PC-3 (cell line): ENCODE data around the gene SERTAD3. TPM values are rescaled to one million over a fixed set of nuclear protein-coding genes. Genes with fewer than 3 reads are reported as not detected.

Experiments used
- ATAC-seq: fragments of 200-7000 bp; cut with Tn5 transposase; 2 replicates; pipeline ENCODE4 v1.9.1; 2020; ENCODE audit warnings: mild to moderate bottlenecking, moderate library complexity
- BruUV-seq: library from RNA; stranded (reverse); fragments of 400-500 nt; replicated peaks from 2 replicates; lab custom pipeline; 2021; lab: Mats Ljungman, UMichigan
- CTCF ChIA-PET: fragments of 300-600 bp; sonication (Branson Sonifier 250); formaldehyde crosslinking; loops from one replicate; lab custom pipeline; 2022; ENCODE audit warnings: antibody characterized with exemption; lab: Charles Lee
- POLR2A ChIA-PET: fragments of 300-600 bp; sonication (Branson Sonifier 250); formaldehyde crosslinking; loops from one replicate; lab custom pipeline; 2022; ENCODE audit warnings: antibody characterized with exemption; ENCODE audit not compliant: unreplicated experiment; lab: Charles Lee
- DNase-seq: peaks from one replicate; pipeline ENCODE4 v3.0.0-alpha.2; 2015
- H2AFZ ChIP-seq: fragments of 300-600 bp; sonication (generic); 2 replicates; pipeline ENCODE4 v1.6.0; 2016; ENCODE audit warnings: antibody characterized with exemption, low read length
- H3F3A ChIP-seq: fragments of 300-600 bp; sonication (generic); one replicate; pipeline ENCODE4 v1.6.0; 2017; ENCODE audit warnings: antibody characterized with exemption, low read length, control low read depth, mild to moderate bottlenecking; ENCODE audit not compliant: unreplicated experiment
- H3K27ac ChIP-seq: fragments of 300-600 bp; sonication (generic); 2 replicates; pipeline ENCODE4 v1.5.1; 2016; ENCODE audit warnings: mild to moderate bottlenecking, low read length
- H3K27me3 ChIP-seq: fragments of 300-600 bp; sonication (generic); 2 replicates; pipeline ENCODE4 v1.6.1; 2016; ENCODE audit warnings: low read length, mixed read lengths
- H3K36me3 ChIP-seq: fragments of 300-600 bp; sonication (generic); 2 replicates; pipeline ENCODE4 v1.6.1; 2016; ENCODE audit warnings: low read depth, mixed run types, low read length, mixed read lengths
- H3K4me1 ChIP-seq: fragments of 300-600 bp; sonication (generic); 2 replicates; pipeline ENCODE4 v1.5.1; 2016; ENCODE audit warnings: low read length; ENCODE audit not compliant: insufficient read depth
- H3K4me2 ChIP-seq: fragments of 300-600 bp; sonication (generic); 2 replicates; pipeline ENCODE4 v1.6.0; 2016; ENCODE audit warnings: low read length
- H3K4me3 ChIP-seq: fragments of 300-600 bp; sonication (generic); 2 replicates; pipeline ENCODE4 v1.5.1; 2016; ENCODE audit warnings: mild to moderate bottlenecking, low read length, mixed read lengths
- H3K79me2 ChIP-seq: fragments of 300-600 bp; sonication (generic); 2 replicates; pipeline ENCODE4 v1.6.1; 2017; ENCODE audit warnings: low read length, mixed read lengths
- H3K9ac ChIP-seq: fragments of 300-600 bp; sonication (generic); 2 replicates; pipeline ENCODE4 v1.6.0; 2016; ENCODE audit warnings: mild to moderate bottlenecking, low read length
- H3K9me2 ChIP-seq: fragments of 300-600 bp; sonication (generic); replicated peaks from 2 replicates; pipeline ENCODE4 v1.6.1; 2016; ENCODE audit warnings: mixed run types, low read length, mixed read lengths
- H3K9me3 ChIP-seq: fragments of 300-600 bp; sonication (generic); 2 replicates; pipeline ENCODE4 v1.6.1; 2016; ENCODE audit warnings: low read length, mixed read lengths
- H4K20me1 ChIP-seq: fragments of 300-600 bp; sonication (generic); 2 replicates; pipeline ENCODE4 v1.6.1; 2016; ENCODE audit warnings: low read length, mixed read lengths
- CTCF ChIP-seq: fragments of 300-600 bp; sonication (generic); conservative IDR thresholded peaks from 2 replicates; pipeline ENCODE4 v1.5.1; 2017; ENCODE audit warnings: antibody characterized with exemption, low read depth, mild to moderate bottlenecking, low read length
- EZH2 ChIP-seq: fragments of 300-600 bp; sonication (generic); IDR thresholded peaks from one replicate; pipeline ENCODE4 v1.6.1; 2017; ENCODE audit warnings: antibody characterized with exemption, mild to moderate bottlenecking, low read length; ENCODE audit not compliant: unreplicated experiment
- EZH2phosphoT487 ChIP-seq: fragments of 300-600 bp; sonication (generic); IDR thresholded peaks from 2 replicates; pipeline ENCODE4 v1.6.1; 2018; ENCODE audit warnings: mild to moderate bottlenecking, antibody characterized with exemption, low read length, borderline replicate concordance
- intact Hi-C: fragments of 100-400 bp; cut with micrococcal nuclease; formaldehyde crosslinking; loops from 2 replicates; pipeline ENCODE4 v1.9.0; 2023
- total RNA-seq: library from RNA; depleted of rRNA; stranded (reverse); fragments of >200 nt; gene quantifications from 2 replicates; pipeline ENCODE4 v1.2.3, GENCODE V29; 2014; rRNA removed

SERTAD3 gene
- total RNA-seq, 1 experiment from 2014 or later = 7.9 TPM

- DNase-seq (no peak), ATAC-seq (no peak)
- peaks cover 10% of the 10 kb centered on the region; the same call in 1 of the 2 replicates for H3K4me1 ChIP-seq
- no peaks in the 10 kb centered on the region for H3K9me3 ChIP-seq
- no peak overlapping the region for H3K27ac ChIP-seq
- H3F3A ChIP-seq = no peaks in the 10 kb centered on the region
- no peak overlapping the region for H3K9ac ChIP-seq
- no peak overlapping the region for H3K4me3 ChIP-seq
- no TSS peak for BruUV-seq
- peak overlapping the region; percentile 57; the same call in 1 of the 2 replicates for H2AFZ ChIP-seq
- H3K79me2 ChIP-seq = no peaks in the 10 kb centered on the region
- no peak overlapping the region for H3K4me2 ChIP-seq
- POLR2A ChIA-PET = no interaction called here
- CTCF ChIA-PET = no interaction called here
- TF ChIP-seq CTCF (no peak), EZH2 (no peak), EZH2phosphoT487 (no peak)
- H4K20me1 ChIP-seq = no peaks in the 10 kb centered on the region
- H3K9me2 ChIP-seq = no peaks in the 10 kb centered on the region
- intact Hi-C loops = no loop called here
- no peaks in the 10 kb centered on the region for H3K36me3 ChIP-seq
- H3K27me3 ChIP-seq = no peaks in the 10 kb centered on the region
Observed at GRCh38 chr19:40392123-40392522, 52.0 kb downstream of the SERTAD3 start.

Other genes starting within 250 kb of the SERTAD3 start
- 0.15 and 0.17 TPM in 2 replicates for gene TTC9B, start 226.0 kb downstream of the SERTAD3 start, total RNA-seq
- gene CCNP, start 217.6 kb downstream of the SERTAD3 start, total RNA-seq = not detected in 2 replicates
- gene AKT2, start 159.0 kb downstream of the SERTAD3 start, total RNA-seq = 80.6 and 84.9 TPM in 2 replicates
- gene C19orf47, start 95.9 kb downstream of the SERTAD3 start, total RNA-seq = 13.9 and 18.2 TPM in 2 replicates
- 95.4 and 96.1 TPM in 2 replicates for gene PLD3, start 95.6 kb downstream of the SERTAD3 start, total RNA-seq
- 0.46 TPM in 1 of 2 replicates, not detected in the other for gene HIPK4, start 54.2 kb downstream of the SERTAD3 start, total RNA-seq
- gene PRX, start 31.0 kb downstream of the SERTAD3 start, total RNA-seq = 2.2 and 2.7 TPM in 2 replicates
- gene SERTAD1, start 18.3 kb downstream of the SERTAD3 start, total RNA-seq = 16.1 and 16.8 TPM in 2 replicates
- gene BLVRB, start 21.4 kb upstream of the SERTAD3 start, total RNA-seq = 196 and 246 TPM in 2 replicates
- 0.81 and 1.9 TPM in 2 replicates for gene SPTBN4, start 22.7 kb upstream of the SERTAD3 start, total RNA-seq
- gene SHKBP1, start 132.5 kb upstream of the SERTAD3 start, total RNA-seq = 43.0 and 63.2 TPM in 2 replicates
- gene LTBP4, start 157.0 kb upstream of the SERTAD3 start, total RNA-seq = 8.9 and 16.7 TPM in 2 replicates
- gene NUMBL, start 246.3 kb upstream of the SERTAD3 start, total RNA-seq = 14.5 and 21.4 TPM in 2 replicates